D721Med (cell line): ENCODE data around the gene KIAA0753.

Source experiments
- DNase-seq: peaks from one replicate; pipeline ENCODE4 v3.0.0; 2011; ENCODE audit warnings: low spot score; ENCODE audit not compliant: insufficient read length
- FAIRE-seq: peaks from 2 replicates; lab custom pipeline; 2011; peaks lifted over from hg19 to GRCh38; lab: Jason Lieb, UNC
- TF ChIP-seq, protein P1 (sequence below): IDR thresholded peaks from 2 replicates; pipeline ENCODE4 v1.5.1; 2012; ENCODE audit warnings: mild to moderate bottlenecking, control low read depth; ENCODE audit not compliant: insufficient read depth; ENCODE audit errors: missing control alignments

The KIAA0753 gene

DNA sequence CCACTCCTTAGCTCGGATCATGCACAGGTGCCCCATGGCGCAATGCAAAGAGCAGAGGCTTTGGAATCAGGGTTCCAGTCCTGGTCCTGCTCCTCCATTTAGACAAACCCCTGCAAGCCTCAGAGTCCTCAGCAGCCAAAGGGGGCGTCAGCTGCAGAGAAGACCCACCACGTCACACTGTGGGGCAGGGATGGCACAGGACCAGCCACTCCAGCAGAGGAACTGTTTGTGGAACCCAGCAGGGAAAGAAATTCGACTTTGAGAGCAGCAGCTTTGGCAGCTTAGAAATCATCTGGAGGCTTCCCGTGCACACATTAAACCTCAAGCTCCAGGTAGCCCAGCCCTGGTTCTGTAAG lies 36.3 kb upstream of the KIAA0753 start:
- TF ChIP-seq, protein P1, sequence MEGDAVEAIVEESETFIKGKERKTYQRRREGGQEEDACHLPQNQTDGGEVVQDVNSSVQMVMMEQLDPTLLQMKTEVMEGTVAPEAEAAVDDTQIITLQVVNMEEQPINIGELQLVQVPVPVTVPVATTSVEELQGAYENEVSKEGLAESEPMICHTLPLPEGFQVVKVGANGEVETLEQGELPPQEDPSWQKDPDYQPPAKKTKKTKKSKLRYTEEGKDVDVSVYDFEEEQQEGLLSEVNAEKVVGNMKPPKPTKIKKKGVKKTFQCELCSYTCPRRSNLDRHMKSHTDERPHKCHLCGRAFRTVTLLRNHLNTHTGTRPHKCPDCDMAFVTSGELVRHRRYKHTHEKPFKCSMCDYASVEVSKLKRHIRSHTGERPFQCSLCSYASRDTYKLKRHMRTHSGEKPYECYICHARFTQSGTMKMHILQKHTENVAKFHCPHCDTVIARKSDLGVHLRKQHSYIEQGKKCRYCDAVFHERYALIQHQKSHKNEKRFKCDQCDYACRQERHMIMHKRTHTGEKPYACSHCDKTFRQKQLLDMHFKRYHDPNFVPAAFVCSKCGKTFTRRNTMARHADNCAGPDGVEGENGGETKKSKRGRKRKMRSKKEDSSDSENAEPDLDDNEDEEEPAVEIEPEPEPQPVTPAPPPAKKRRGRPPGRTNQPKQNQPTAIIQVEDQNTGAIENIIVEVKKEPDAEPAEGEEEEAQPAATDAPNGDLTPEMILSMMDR, result no peak
- no peak for FAIRE-seq
- no peak for DNase-seq

- TF ChIP-seq, protein P1, result no peak
- FAIRE-seq, result no peak
- no peak for DNase-seq
These were observed 34.8 kb upstream of the KIAA0753 start for GRCh38 chr17:6675201-6675825.

DNA sequence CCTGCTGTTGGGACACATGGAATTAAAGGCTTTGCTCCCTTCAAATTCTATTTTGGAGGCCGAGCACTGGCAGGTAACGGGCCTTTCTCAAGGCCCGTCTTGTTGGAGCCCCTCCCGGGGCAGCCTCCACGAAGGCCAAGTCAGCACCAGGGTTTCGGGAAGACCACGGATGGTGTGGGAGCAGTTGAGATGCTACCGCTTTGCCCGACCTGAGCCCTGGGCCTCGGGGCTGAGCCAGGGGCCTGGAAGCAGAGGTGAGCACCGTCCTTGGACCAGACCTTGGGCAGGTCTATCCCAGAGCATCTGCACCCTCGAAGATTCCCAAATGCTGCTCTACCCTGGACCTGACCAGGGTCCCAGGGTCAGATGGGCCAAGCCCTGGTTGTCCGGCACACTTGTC lies 34.1 kb upstream of the KIAA0753 start:
- no peak for FAIRE-seq
- no peak for DNase-seq
- TF ChIP-seq, protein P1, result no peak

GRCh38 chr17:6671431-6671830 lies 30.9 kb upstream of the KIAA0753 start:
- FAIRE-seq (no peak), DNase-seq (no peak)
- TF ChIP-seq, protein P1, result no peak

DNA sequence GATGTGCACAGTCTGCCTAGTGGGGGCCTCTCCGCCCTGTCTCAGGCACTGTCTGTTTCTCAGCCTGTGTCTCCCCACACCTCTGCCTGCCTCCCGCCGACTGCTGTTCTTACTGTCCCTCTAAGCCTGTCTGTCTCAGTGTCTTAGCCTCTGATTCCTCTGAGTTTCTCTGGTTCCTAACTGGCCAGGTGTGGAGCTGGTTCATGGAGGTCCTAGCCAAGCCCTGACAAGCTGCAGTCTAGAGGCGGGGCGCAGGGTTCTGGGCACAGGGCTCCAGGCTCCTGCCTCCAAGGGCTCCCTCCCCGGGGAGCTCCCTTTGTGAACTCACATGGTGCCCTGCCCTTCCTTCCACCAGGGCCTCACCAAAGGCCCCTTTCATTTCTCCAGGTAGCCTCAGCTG lies 30.5 kb upstream of the KIAA0753 start:
- FAIRE-seq (no peak), DNase-seq (no peak)
- TF ChIP-seq, protein P1, result no peak

- TF ChIP-seq, protein P1, result no peak
- FAIRE-seq (no peak), DNase-seq (no peak)
These were observed 30.1 kb upstream of the KIAA0753 start for GRCh38 chr17:6670571-6670970.

DNA sequence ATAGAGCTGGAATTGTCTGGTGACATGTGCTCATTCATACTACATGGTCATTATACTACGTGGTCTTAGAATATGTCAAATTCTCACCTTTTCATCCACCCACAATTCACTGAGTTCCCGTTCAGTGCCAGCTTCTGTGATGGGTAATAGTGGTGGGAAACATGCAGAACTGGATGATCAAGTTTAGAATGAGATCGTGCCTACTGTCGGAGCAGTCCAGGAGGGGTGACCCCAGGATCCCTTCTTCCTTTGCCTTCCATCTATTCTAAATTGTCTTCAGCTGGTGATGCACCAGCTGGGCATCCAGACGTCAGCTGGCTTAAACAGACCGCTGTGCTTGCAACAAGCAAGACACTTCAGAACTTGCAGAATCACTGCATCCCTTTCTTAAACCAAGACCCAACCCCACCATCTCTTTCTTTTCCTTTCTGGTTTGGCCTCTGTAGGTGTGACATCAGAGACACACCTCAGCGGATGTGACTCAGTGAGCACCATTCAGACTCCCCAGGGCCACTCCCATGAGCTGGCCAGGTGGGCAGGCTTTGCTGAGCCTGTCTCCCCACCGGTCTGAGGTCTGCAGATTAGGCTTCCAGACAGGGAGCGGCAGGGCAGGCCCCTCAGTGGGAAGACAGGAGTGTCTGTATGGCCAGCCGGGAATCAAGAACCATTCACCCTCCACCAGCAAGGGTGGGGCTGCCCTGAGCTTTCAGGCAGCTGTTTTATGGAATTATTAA lies 29.1 kb upstream of the KIAA0753 start:
- FAIRE-seq (no peak), DNase-seq (no peak)
- TF ChIP-seq, protein P1, result no peak
